Neural cell (in vitro differentiated cells): ENCODE data around the gene NRSN1.

Experiments
- EP300 ChIP-seq: fragments of 450-650 bp; conservative IDR thresholded peaks from 2 replicates; pipeline ENCODE4 v1.6.1; 2014; ENCODE audit warnings: antibody characterized with exemption, mild to moderate bottlenecking, moderate library complexity; ENCODE audit not compliant: poor library complexity, severe bottlenecking
- EZH2 ChIP-seq: fragments of 200-600, 300-800 bp; shearing (Covaris generic), sonication (generic); IDR thresholded peaks from 2 replicates; pipeline ENCODE4 v1.6.1; 2014; ENCODE audit warnings: antibody characterized with exemption, low read length, borderline replicate concordance, mild to moderate bottlenecking; ENCODE audit not compliant: insufficient read depth, poor library complexity, severe bottlenecking
- MXI1 ChIP-seq: fragments of 450-650 bp; conservative IDR thresholded peaks from 2 replicates; pipeline ENCODE4 v1.6.1; 2014; ENCODE audit warnings: antibody characterized with exemption, mild to moderate bottlenecking; ENCODE audit not compliant: poor library complexity, severe bottlenecking
- POLR2AphosphoS5 ChIP-seq: IDR thresholded peaks from 2 replicates; pipeline ENCODE4 v1.6.1; 2012
- RAD21 ChIP-seq: fragments of 450-650 bp; conservative IDR thresholded peaks from 2 replicates; pipeline ENCODE4 v1.6.1; 2014; ENCODE audit warnings: antibody characterized with exemption, mild to moderate bottlenecking, moderate library complexity
- SMC3 ChIP-seq: fragments of 450-650 bp; conservative IDR thresholded peaks from 2 replicates; pipeline ENCODE4 v1.6.1; 2014; ENCODE audit warnings: antibody characterized with exemption, mild to moderate bottlenecking, moderate library complexity; ENCODE audit not compliant: poor library complexity
- TAF1 ChIP-seq: IDR thresholded peaks from 2 replicates; pipeline ENCODE4 v1.6.1; 2012; ENCODE audit warnings: low read depth
- TF ChIP-seq, protein P1 (sequence below): fragments of 450-650 bp; IDR thresholded peaks from 2 replicates; pipeline ENCODE4 v1.5.1; 2014; ENCODE audit warnings: antibody characterized with exemption, mild to moderate bottlenecking, moderate library complexity; ENCODE audit not compliant: poor library complexity, severe bottlenecking
- TF ChIP-seq, protein P2 (sequence below): IDR thresholded peaks from 2 replicates; pipeline ENCODE4 v1.6.1; 2012; ENCODE audit warnings: borderline replicate concordance

GRCh38 chr6:24152014-24152413 is 26.0 kb downstream of the NRSN1 start:
- TF ChIP-seq, protein P1, sequence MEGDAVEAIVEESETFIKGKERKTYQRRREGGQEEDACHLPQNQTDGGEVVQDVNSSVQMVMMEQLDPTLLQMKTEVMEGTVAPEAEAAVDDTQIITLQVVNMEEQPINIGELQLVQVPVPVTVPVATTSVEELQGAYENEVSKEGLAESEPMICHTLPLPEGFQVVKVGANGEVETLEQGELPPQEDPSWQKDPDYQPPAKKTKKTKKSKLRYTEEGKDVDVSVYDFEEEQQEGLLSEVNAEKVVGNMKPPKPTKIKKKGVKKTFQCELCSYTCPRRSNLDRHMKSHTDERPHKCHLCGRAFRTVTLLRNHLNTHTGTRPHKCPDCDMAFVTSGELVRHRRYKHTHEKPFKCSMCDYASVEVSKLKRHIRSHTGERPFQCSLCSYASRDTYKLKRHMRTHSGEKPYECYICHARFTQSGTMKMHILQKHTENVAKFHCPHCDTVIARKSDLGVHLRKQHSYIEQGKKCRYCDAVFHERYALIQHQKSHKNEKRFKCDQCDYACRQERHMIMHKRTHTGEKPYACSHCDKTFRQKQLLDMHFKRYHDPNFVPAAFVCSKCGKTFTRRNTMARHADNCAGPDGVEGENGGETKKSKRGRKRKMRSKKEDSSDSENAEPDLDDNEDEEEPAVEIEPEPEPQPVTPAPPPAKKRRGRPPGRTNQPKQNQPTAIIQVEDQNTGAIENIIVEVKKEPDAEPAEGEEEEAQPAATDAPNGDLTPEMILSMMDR, result no peak
- TF ChIP-seq POLR2AphosphoS5, result no peak
- TF ChIP-seq EZH2, result no peak
- TF ChIP-seq MXI1, result no peak
- no peak for TF ChIP-seq RAD21
- TF ChIP-seq EP300, result no peak
- TF ChIP-seq SMC3, result no peak
- TF ChIP-seq TAF1, result no peak
- TF ChIP-seq, protein P2, sequence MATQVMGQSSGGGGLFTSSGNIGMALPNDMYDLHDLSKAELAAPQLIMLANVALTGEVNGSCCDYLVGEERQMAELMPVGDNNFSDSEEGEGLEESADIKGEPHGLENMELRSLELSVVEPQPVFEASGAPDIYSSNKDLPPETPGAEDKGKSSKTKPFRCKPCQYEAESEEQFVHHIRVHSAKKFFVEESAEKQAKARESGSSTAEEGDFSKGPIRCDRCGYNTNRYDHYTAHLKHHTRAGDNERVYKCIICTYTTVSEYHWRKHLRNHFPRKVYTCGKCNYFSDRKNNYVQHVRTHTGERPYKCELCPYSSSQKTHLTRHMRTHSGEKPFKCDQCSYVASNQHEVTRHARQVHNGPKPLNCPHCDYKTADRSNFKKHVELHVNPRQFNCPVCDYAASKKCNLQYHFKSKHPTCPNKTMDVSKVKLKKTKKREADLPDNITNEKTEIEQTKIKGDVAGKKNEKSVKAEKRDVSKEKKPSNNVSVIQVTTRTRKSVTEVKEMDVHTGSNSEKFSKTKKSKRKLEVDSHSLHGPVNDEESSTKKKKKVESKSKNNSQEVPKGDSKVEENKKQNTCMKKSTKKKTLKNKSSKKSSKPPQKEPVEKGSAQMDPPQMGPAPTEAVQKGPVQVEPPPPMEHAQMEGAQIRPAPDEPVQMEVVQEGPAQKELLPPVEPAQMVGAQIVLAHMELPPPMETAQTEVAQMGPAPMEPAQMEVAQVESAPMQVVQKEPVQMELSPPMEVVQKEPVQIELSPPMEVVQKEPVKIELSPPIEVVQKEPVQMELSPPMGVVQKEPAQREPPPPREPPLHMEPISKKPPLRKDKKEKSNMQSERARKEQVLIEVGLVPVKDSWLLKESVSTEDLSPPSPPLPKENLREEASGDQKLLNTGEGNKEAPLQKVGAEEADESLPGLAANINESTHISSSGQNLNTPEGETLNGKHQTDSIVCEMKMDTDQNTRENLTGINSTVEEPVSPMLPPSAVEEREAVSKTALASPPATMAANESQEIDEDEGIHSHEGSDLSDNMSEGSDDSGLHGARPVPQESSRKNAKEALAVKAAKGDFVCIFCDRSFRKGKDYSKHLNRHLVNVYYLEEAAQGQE, result no peak
